B cell (primary cell): ENCODE data around the gene SCGN.

Experiments used
- EZH2 ChIP-seq: IDR thresholded peaks from 2 replicates; pipeline ENCODE4 v1.6.1; 2012; ENCODE audit warnings: borderline replicate concordance, low read depth, mild to moderate bottlenecking, moderate library complexity, low read length; ENCODE audit not compliant: insufficient read depth, poor library complexity, severe bottlenecking
- TF ChIP-seq, protein P1 (sequence below): fragments of 200-600 bp; IDR thresholded peaks from one replicate; pipeline ENCODE4 v1.8.0; 2022; ENCODE audit warnings: antibody characterized with exemption, mild to moderate bottlenecking

DNA sequence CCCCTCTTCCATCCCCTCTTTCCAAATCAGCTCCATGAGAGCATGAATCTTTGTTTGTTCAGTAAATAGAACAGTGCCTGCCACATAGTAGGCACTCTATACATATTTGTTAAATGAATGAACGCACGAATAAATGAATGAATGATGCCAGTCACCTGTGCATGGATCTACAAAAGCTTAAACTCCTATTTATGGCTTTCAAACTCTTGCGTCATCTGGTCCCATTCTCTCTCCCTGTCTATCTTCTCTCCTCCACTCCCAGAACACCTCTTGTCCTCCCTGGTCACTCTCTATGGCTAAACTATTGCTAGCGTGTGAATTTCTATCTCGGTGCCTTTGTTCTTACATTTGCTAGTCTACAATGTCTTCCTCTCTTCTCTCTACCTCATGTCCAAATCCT lies 24.8 kb downstream of the SCGN start:
- TF ChIP-seq, protein P1, sequence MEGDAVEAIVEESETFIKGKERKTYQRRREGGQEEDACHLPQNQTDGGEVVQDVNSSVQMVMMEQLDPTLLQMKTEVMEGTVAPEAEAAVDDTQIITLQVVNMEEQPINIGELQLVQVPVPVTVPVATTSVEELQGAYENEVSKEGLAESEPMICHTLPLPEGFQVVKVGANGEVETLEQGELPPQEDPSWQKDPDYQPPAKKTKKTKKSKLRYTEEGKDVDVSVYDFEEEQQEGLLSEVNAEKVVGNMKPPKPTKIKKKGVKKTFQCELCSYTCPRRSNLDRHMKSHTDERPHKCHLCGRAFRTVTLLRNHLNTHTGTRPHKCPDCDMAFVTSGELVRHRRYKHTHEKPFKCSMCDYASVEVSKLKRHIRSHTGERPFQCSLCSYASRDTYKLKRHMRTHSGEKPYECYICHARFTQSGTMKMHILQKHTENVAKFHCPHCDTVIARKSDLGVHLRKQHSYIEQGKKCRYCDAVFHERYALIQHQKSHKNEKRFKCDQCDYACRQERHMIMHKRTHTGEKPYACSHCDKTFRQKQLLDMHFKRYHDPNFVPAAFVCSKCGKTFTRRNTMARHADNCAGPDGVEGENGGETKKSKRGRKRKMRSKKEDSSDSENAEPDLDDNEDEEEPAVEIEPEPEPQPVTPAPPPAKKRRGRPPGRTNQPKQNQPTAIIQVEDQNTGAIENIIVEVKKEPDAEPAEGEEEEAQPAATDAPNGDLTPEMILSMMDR = no peak
- no peak for TF ChIP-seq EZH2
